ENCODE results near the gene ANAPC5. TPM values are rescaled to one million over a fixed set of nuclear protein-coding genes. Genes with fewer than 3 reads are reported as not detected.
"Not testable (repeated sequence)": the region's sequence is repeated elsewhere in the genome, so short reads cannot be mapped to it uniquely, and the experiment has no call there.

Gene ANAPC5
- polyA plus RNA-seq, 1 experiment: 194 TPM

DNA sequence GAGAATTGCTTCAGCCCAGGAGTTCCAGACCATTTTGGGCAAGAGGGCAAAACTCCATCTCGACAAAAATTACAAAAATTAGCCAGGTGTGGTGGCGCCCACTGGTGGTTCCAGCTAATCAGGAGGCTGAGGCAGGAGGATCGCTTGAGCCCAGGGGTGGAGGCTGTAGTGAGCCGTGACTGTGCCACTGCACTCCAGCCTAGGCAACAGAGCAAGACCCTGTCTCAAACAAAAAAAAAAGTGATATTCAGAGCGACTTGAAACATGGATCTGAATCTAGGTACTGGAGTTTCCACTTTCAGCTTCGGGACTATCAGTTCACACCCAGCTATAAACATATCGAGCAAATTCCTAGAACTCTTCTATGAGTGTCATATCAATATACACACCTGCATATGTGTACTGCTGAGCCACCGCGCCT lies 31.4 kb upstream of the ANAPC5 start:
- TF ChIP-seq, protein P1, sequence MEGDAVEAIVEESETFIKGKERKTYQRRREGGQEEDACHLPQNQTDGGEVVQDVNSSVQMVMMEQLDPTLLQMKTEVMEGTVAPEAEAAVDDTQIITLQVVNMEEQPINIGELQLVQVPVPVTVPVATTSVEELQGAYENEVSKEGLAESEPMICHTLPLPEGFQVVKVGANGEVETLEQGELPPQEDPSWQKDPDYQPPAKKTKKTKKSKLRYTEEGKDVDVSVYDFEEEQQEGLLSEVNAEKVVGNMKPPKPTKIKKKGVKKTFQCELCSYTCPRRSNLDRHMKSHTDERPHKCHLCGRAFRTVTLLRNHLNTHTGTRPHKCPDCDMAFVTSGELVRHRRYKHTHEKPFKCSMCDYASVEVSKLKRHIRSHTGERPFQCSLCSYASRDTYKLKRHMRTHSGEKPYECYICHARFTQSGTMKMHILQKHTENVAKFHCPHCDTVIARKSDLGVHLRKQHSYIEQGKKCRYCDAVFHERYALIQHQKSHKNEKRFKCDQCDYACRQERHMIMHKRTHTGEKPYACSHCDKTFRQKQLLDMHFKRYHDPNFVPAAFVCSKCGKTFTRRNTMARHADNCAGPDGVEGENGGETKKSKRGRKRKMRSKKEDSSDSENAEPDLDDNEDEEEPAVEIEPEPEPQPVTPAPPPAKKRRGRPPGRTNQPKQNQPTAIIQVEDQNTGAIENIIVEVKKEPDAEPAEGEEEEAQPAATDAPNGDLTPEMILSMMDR (IDR thresholded peaks at IDR 0.05; ENCODE audit: insufficient read depth, low read depth, low read length): no peak
- no peak for DNase-seq (ENCODE audit: low read depth)
- ChIA-PET POLR2A (no interaction called here), CTCF (interaction anchor here (1.4 to 1.9 kb wide), 2 partner anchors 8 to 10 kb away, joined by 3 to 6 read pairs; no protein-coding TSS in a partner anchor)
- Histone ChIP-seq H3K27me3 (ENCODE audit: control insufficient read depth, insufficient read depth, low read length) (no peaks in the 10 kb centered on the region), H3K4me3 (ENCODE audit: low read depth, low read length) (no peak overlapping the region), H3K36me3 (ENCODE audit: control insufficient read depth, insufficient read depth, low read length) (no peaks in the 10 kb centered on the region)

DNA sequence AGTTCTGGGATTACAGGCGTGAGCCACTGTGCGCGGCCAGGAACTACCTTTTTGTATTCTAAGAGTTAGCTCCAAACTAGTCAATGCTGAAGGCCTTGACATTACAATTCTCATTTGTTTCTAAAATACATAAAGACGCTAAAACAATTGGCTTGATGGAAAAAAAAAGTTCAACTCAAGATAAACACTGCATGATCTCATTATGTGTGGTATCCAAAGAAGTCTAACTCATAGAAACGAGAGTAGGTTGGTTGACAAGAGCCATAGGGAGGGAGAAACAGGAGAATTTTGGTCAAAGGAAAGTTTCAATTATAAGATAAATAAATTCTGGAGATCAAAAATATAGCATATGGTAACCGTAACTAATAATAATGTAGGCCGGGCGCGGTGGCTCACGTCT lies 27.7 kb upstream of the ANAPC5 start:
- Histone ChIP-seq H3K27me3 (ENCODE audit: control insufficient read depth, insufficient read depth, low read length) (no peaks in the 10 kb centered on the region; the same call in 1 of the 2 replicates), H3K36me3 (ENCODE audit: control insufficient read depth, insufficient read depth, low read length) (no peaks in the 10 kb centered on the region), H3K4me3 (ENCODE audit: low read depth, low read length) (no peak overlapping the region)
- no peak for DNase-seq (ENCODE audit: low read depth)
- ChIA-PET POLR2A (no interaction called here), CTCF (no interaction called here)
- TF ChIP-seq, protein P1 (IDR thresholded peaks at IDR 0.05; ENCODE audit: insufficient read depth, low read depth, low read length): no peak

DNA sequence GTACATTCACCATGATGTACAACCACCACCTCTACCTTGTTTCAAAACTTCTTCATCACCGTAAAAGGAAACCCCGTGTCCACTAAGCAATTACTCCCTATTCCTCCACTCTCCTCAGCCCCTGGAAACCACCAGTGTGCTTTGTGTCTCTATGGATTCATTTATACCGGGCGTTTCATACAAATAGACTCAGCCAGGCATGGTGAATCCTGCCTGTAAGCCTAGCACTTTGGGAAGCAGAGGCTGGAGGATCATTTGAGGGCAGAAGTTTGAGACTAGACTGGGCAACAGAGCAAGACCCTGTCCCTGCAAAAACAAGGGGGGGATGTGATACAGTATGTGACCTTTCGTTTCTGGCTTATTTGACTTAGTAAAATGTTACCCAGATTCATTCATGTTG lies 26.5 kb upstream of the ANAPC5 start:
- H3K36me3 ChIP-seq (ENCODE audit: control insufficient read depth, insufficient read depth, low read length): no peaks in the 10 kb centered on the region
- no peak overlapping the region for H3K4me3 ChIP-seq (ENCODE audit: low read depth, low read length)
- CTCF ChIA-PET: no interaction called here
- TF ChIP-seq, protein P1 (IDR thresholded peaks at IDR 0.05; ENCODE audit: insufficient read depth, low read depth, low read length): no peak
- no peaks in the 10 kb centered on the region; the same call in 1 of the 2 replicates for H3K27me3 ChIP-seq (ENCODE audit: control insufficient read depth, insufficient read depth, low read length)
- POLR2A ChIA-PET: no interaction called here
- DNase-seq (ENCODE audit: low read depth): no peak

DNA sequence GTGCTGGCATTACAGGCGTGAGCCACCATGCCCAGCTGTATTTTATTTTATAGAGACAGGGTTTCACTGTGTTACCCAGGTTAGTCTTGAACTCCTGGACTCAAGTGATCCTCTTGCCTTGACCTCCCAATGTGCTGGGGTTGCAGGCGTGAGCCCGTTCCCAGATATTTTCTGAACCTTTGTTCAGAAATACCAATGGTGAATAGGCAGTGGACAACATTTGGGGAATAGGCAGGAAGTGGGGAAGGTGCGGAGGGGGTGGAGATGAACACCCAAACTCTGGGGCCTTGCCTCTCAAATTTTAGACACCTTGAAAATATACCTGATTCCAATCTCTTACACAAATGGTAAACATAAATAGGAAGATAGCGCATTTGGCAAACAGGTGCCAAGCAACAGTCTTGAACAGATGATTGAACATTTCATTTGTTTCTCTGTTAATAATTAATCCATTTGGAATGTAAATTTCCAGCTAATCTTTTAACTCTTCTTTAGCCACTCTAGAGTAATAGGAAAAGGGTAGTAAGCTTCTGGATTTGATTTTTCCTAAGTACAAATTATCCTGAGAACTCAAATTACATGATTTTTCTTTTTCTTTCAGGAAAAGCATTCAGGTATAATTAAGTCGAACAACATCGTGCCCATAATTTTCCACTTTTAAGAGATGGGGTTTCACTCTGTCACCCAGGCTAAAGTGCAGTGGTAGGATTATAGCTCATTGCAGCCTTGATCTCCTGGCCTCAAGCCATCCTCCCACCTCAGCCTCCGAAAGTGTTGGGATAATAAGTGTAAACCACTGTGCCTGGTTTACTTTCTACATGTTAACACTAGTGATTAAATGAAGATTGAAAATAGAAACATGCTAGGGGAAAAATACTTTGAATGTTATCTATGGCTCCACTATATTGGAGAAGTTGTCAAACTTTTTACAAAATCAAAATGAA lies 24.8 kb upstream of the ANAPC5 start:
- DNase-seq (ENCODE audit: low read depth): no peak
- Histone ChIP-seq H3K36me3 (ENCODE audit: control insufficient read depth, insufficient read depth, low read length) (no peaks in the 10 kb centered on the region), H3K4me3 (ENCODE audit: low read depth, low read length) (no peak overlapping the region), H3K27me3 (ENCODE audit: control insufficient read depth, insufficient read depth, low read length) (no peaks in the 10 kb centered on the region; the same call in 1 of the 2 replicates)
- CTCF ChIA-PET: interaction anchor here (1.5 kb wide), 1 partner anchor 66 kb away, joined by 6 read pairs; no protein-coding TSS in a partner anchor
- TF ChIP-seq, protein P1 (IDR thresholded peaks at IDR 0.05; ENCODE audit: insufficient read depth, low read depth, low read length): no peak
- POLR2A ChIA-PET: no interaction called here

DNA sequence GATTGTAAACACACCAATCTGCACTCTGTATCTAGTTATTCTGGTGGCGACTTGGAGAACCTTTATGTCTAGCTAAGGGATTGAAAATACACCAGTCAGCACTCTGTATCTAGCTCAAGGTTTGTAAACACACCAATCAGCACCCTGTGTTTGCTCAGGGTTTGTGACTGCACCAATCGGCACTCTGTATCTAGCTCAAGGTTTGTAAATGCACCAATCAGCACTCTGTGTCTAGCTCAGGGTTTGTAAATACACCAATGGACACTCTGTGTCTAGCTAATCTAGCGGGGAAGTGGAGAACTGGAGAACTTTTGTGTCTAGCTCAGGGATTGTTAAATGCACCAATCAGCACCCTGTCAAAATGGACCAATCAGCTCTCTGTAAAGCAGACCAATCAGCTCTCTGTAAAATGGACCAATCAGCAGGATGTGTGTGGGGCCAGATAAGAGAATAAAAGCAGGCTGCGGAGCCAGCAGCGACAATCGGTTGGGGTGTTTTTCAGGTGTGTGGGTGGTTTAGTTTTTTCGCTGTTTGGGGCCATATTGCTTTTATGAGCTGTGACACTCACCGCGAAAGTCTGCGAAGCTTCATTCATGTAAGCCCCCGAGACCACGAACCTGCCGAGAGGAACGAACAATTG lies 22.9 kb upstream of the ANAPC5 start:
- DNase-seq (ENCODE audit: low read depth); H3K4me3 ChIP-seq (ENCODE audit: low read depth, low read length); H3K27me3 ChIP-seq (ENCODE audit: control insufficient read depth, insufficient read depth, low read length); H3K36me3 ChIP-seq (ENCODE audit: control insufficient read depth, insufficient read depth, low read length); POLR2A ChIA-PET: not testable (repeated sequence)
- CTCF ChIA-PET: interaction anchor here (0.6 to 1.5 kb wide), 2 partner anchors 9 to 68 kb away, joined by 3 to 6 read pairs; no protein-coding TSS in a partner anchor

DNA sequence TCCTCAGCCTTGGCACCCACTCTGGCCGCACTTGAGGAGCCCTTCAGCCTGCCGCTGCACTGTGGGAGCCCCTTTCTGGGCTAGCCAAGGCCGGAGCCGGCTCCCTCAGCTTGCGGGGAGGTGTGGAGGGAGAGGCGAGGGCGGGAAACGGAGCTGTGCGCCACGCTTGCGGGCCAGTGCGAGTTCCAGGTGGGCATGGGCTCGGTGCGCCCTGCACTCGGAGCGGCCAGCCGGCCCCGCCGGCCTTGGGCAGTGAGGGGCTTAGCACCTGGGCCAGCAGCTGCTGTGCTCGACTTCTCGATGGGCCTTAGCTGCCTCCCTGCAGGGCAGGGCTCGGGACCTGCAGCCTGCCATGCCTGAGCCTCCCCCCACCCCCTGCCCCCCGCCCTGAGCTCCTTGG lies 22.1 kb upstream of the ANAPC5 start:
- CTCF ChIA-PET: interaction anchor here (0.5 kb wide), 1 partner anchor 778 kb away, joined by 3 read pairs; no protein-coding TSS in a partner anchor
- POLR2A ChIA-PET; H3K36me3 ChIP-seq (ENCODE audit: control insufficient read depth, insufficient read depth, low read length); DNase-seq (ENCODE audit: low read depth); H3K4me3 ChIP-seq (ENCODE audit: low read depth, low read length); H3K27me3 ChIP-seq (ENCODE audit: control insufficient read depth, insufficient read depth, low read length): not testable (repeated sequence)

All from BJ (cell line).